ENCODE results near the gene ADK.

Gene ADK

GRCh38 chr10:74704629-74705357 lies 553.8 kb downstream of the ADK start:
- Histone ChIP-seq H3K27ac (no peak overlapping the region), H3K4me3 (no peak overlapping the region)
- TF ChIP-seq CTCF (IDR thresholded peaks at IDR 0.05), result no peak
- no peak for DNase-seq (ENCODE audit: low spot score)

GRCh38 chr10:74705358-74705980 lies 554.4 kb downstream of the ADK start:
- no peak for DNase-seq (ENCODE audit: low spot score)
- no peak overlapping the region for H3K4me3 ChIP-seq
- TF ChIP-seq CTCF (IDR thresholded peaks at IDR 0.05), result no peak
- no peak overlapping the region for H3K27ac ChIP-seq

- Histone ChIP-seq H3K27ac (no peak overlapping the region), H3K4me3 (no peak overlapping the region)
- no peak for DNase-seq (ENCODE audit: low spot score)
- TF ChIP-seq CTCF (IDR thresholded peaks at IDR 0.05), result no peak
Measured at GRCh38 chr10:74706966-74707365, 555.9 kb downstream of the ADK start.

GRCh38 chr10:74708246-74708645 lies 557.2 kb downstream of the ADK start:
- TF ChIP-seq CTCF (IDR thresholded peaks at IDR 0.05), result no peak
- Histone ChIP-seq H3K4me3 (no peak overlapping the region), H3K27ac (no peak overlapping the region)
- DNase-seq (ENCODE audit: low spot score), result no peak

- Histone ChIP-seq H3K27ac (no peak overlapping the region), H3K4me3 (no peak overlapping the region)
- no peak for DNase-seq (ENCODE audit: low spot score)
- TF ChIP-seq CTCF (IDR thresholded peaks at IDR 0.05), result no peak
Measured at GRCh38 chr10:74718208-74718607, 567.2 kb downstream of the ADK start.

- no peak for TF ChIP-seq CTCF (IDR thresholded peaks at IDR 0.05)
- Histone ChIP-seq H3K27ac (no peak overlapping the region), H3K4me3 (no peak overlapping the region)
- no peak for DNase-seq (ENCODE audit: low spot score)
Measured at GRCh38 chr10:74728225-74728624, 577.2 kb downstream of the ADK start.

GRCh38 chr10:74730246-74730645 lies 579.2 kb downstream of the ADK start:
- DNase-seq (ENCODE audit: low spot score), result no peak
- no peak for TF ChIP-seq CTCF (IDR thresholded peaks at IDR 0.05)
- Histone ChIP-seq H3K27ac (no peak overlapping the region), H3K4me3 (no peak overlapping the region)

All from coronary artery (tissue), 2 donors.